ENCODE data around the gene WSB1. TPM values are rescaled to one million over a fixed set of nuclear protein-coding genes. Genes with fewer than 3 reads are reported as not detected.

The WSB1 gene
- total RNA-seq, 1 experiment from 2014 or later, result 157 TPM

- intact Hi-C loops (cut with micrococcal nuclease; ENCODE audit: unreplicated experiment), result no loop called here
- TF ChIP-seq CTCF (IDR thresholded peaks at IDR 0.05; ENCODE audit: insufficient read depth in 1 of 2, low read depth in 1 of 2, low read length in 1 of 2, severe bottlenecking in 1 of 2, unreplicated experiment in 1 of 2), result no peak
- no peak for DNase-seq
- Mint-ChIP-seq H3K27ac (ENCODE audit: unreplicated experiment) (no peak overlapping the region), H3K27me3 (ENCODE audit: insufficient read depth, unreplicated experiment) (no peaks in the 10 kb centered on the region), H3K4me1 (ENCODE audit: low read depth, unreplicated experiment) (no peaks in the 10 kb centered on the region), H3K36me3 (ENCODE audit: insufficient read depth, unreplicated experiment) (peaks cover 10% of the 10 kb centered on the region), H3K4me3 (ENCODE audit: unreplicated experiment) (no peak overlapping the region), H3K9me3 (ENCODE audit: unreplicated experiment) (no peaks in the 10 kb centered on the region)
- BruUV-seq (replicated peaks), result no TSS peak
- POLR2A ChIA-PET, result no interaction called here
- Histone ChIP-seq H3K4me1 (peaks cover 9% of the 10 kb centered on the region; the same call in 1 of the 2 replicates), H3K4me3 (ENCODE audit: low read depth, low read length) (no peak overlapping the region), H3K27me3 (replicated peaks; ENCODE audit: control insufficient read depth, insufficient read depth, low read length) (no peaks in the 10 kb centered on the region), H3K36me3 (ENCODE audit: control insufficient read depth, insufficient read depth, low read length) (no peaks in the 10 kb centered on the region), H3K9me3 (no peaks in the 10 kb centered on the region)
- CTCF ChIA-PET, result no interaction called here
These were observed 62.3 kb downstream of the WSB1 start for GRCh38 chr17:27356091-27356705.

- H3K4me3 ChIP-seq (ENCODE audit: low read depth, low read length), result no peak overlapping the region
- Mint-ChIP-seq H3K4me1 (ENCODE audit: low read depth, unreplicated experiment) (no peaks in the 10 kb centered on the region), H3K27ac (ENCODE audit: unreplicated experiment) (no peak overlapping the region), H3K27me3 (ENCODE audit: insufficient read depth, unreplicated experiment) (no peaks in the 10 kb centered on the region), H3K9me3 (ENCODE audit: unreplicated experiment) (no peaks in the 10 kb centered on the region), H3K4me3 (ENCODE audit: unreplicated experiment) (no peak overlapping the region), H3K36me3 (ENCODE audit: insufficient read depth, unreplicated experiment) (peaks cover 10% of the 10 kb centered on the region)
- no peaks in the 10 kb centered on the region for H3K9me3 ChIP-seq
- BruUV-seq (replicated peaks), result no TSS peak
- ChIA-PET CTCF (no interaction called here), POLR2A (no interaction called here)
- DNase-seq, result no peak
- no peaks in the 10 kb centered on the region for H3K27me3 ChIP-seq (replicated peaks; ENCODE audit: control insufficient read depth, insufficient read depth, low read length)
- peaks cover 9% of the 10 kb centered on the region; the same call in 1 of the 2 replicates for H3K4me1 ChIP-seq
- no peaks in the 10 kb centered on the region for H3K36me3 ChIP-seq (ENCODE audit: control insufficient read depth, insufficient read depth, low read length)
- intact Hi-C loops (cut with micrococcal nuclease; ENCODE audit: unreplicated experiment), result no loop called here
- TF ChIP-seq CTCF (IDR thresholded peaks at IDR 0.05; ENCODE audit: insufficient read depth in 1 of 2, low read depth in 1 of 2, low read length in 1 of 2, severe bottlenecking in 1 of 2, unreplicated experiment in 1 of 2), result no peak
These were observed 63.3 kb downstream of the WSB1 start for GRCh38 chr17:27357236-27357635.

GRCh38 chr17:27360507-27360906 is 66.6 kb downstream of the WSB1 start:
- Histone ChIP-seq H3K4me3 (ENCODE audit: low read depth, low read length) (no peak overlapping the region), H3K9me3 (no peaks in the 10 kb centered on the region), H3K4me1 (no peaks in the 10 kb centered on the region), H3K27me3 (replicated peaks; ENCODE audit: control insufficient read depth, insufficient read depth, low read length) (no peaks in the 10 kb centered on the region), H3K36me3 (ENCODE audit: control insufficient read depth, insufficient read depth, low read length) (no peaks in the 10 kb centered on the region)
- Mint-ChIP-seq H3K27me3 (ENCODE audit: insufficient read depth, unreplicated experiment) (no peaks in the 10 kb centered on the region), H3K36me3 (ENCODE audit: insufficient read depth, unreplicated experiment) (no peaks in the 10 kb centered on the region), H3K4me3 (ENCODE audit: unreplicated experiment) (no peak overlapping the region), H3K27ac (ENCODE audit: unreplicated experiment) (no peak overlapping the region), H3K4me1 (ENCODE audit: low read depth, unreplicated experiment) (no peaks in the 10 kb centered on the region), H3K9me3 (ENCODE audit: unreplicated experiment) (no peaks in the 10 kb centered on the region)
- intact Hi-C loops (cut with micrococcal nuclease; ENCODE audit: unreplicated experiment), result no loop called here
- no TSS peak for BruUV-seq (replicated peaks)
- ChIA-PET POLR2A (no interaction called here), CTCF (interaction anchor here (0.8 to 1.9 kb wide), 2 partner anchors 27 to 124 kb away, joined by 3 to 6 read pairs; no protein-coding TSS in a partner anchor)
- no peak for TF ChIP-seq CTCF (IDR thresholded peaks at IDR 0.05; ENCODE audit: insufficient read depth in 1 of 2, low read depth in 1 of 2, low read length in 1 of 2, severe bottlenecking in 1 of 2, unreplicated experiment in 1 of 2)
- no peak for DNase-seq
